HepG2 (cell line): ENCODE results near the gene MACROD2. TPM values are rescaled to one million over a fixed set of nuclear protein-coding genes. Genes with fewer than 3 reads are reported as not detected.
A peak's percentile ranks its signal among the peaks of the same experiment; 100 is the strongest.

Experiments
- ARID2 ChIP-seq: sonication (generic); formaldehyde crosslinking; IDR thresholded peaks from 2 replicates; pipeline ENCODE4 v1.8.1; 2022; ENCODE audit warnings: mild to moderate bottlenecking, missing genetic modification reagents, borderline replicate concordance
- ATF7 ChIP-seq, 2 experiments: fragments of 450-650 bp in 1 of 2; sonication (generic) in 1 of 2; formaldehyde crosslinking in 1 of 2; IDR thresholded peaks; 2 replicates each; pipeline versions ENCODE4 v1.4.0 to v1.6.1; 2016 to 2020; ENCODE audit warnings: antibody characterized with exemption in 1 of 2, mild to moderate bottlenecking in 1 of 2, missing genetic modification reagents in 1 of 2
- BCL6 ChIP-seq: IDR thresholded peaks from 2 replicates; pipeline ENCODE4 v1.6.1; 2016; ENCODE audit warnings: missing genetic modification reagents, missing compliant biosample characterization
- ESRRA ChIP-seq: sonication (generic); formaldehyde crosslinking; IDR thresholded peaks from 2 replicates; pipeline ENCODE4 v1.5.1; 2020; ENCODE audit warnings: mild to moderate bottlenecking, low read depth, missing genetic modification reagents
- HNF4G ChIP-seq, 2 experiments: sonication (generic) in 1 of 2; formaldehyde crosslinking in 1 of 2; IDR thresholded peaks; 2 replicates each; pipeline versions ENCODE4 v1.4.0 to v1.6.1; 2011 to 2020; ENCODE audit warnings: borderline replicate concordance in 2 of 2, low read depth in 2 of 2, mild to moderate bottlenecking in 2 of 2, low read length in 1 of 2, missing genetic modification reagents in 1 of 2, moderate library complexity in 1 of 2
- MTF1 ChIP-seq: sonication (generic); formaldehyde crosslinking; IDR thresholded peaks from 2 replicates; pipeline ENCODE4 v1.5.0; 2020; ENCODE audit warnings: missing genetic modification reagents
- PAX8 ChIP-seq: sonication (generic); formaldehyde crosslinking; IDR thresholded peaks from 2 replicates; pipeline ENCODE4 v1.8.0; 2022; ENCODE audit warnings: mild to moderate bottlenecking, missing genetic modification reagents, borderline replicate concordance
- PBX3 ChIP-seq: sonication (generic); formaldehyde crosslinking; IDR thresholded peaks from 2 replicates; pipeline ENCODE4 v1.8.1; 2023; ENCODE audit warnings: missing genetic modification reagents, inconsistent platforms, borderline replicate concordance
- RFX1 ChIP-seq: fragments of 450-650 bp; IDR thresholded peaks from 2 replicates; pipeline ENCODE4 v1.6.1; 2017
- SP140L ChIP-seq: sonication (generic); formaldehyde crosslinking; IDR thresholded peaks from 2 replicates; pipeline ENCODE4 v1.4.0; 2020; ENCODE audit warnings: missing genetic modification reagents, borderline replicate concordance
- ZBTB21 ChIP-seq: sonication (generic); formaldehyde crosslinking; IDR thresholded peaks from 2 replicates; pipeline ENCODE4 v1.4.0; 2020; ENCODE audit warnings: missing genetic modification reagents
- ZNF160 ChIP-seq: sonication (generic); formaldehyde crosslinking; IDR thresholded peaks from 2 replicates; pipeline ENCODE4 v1.8.0; 2022; ENCODE audit warnings: mild to moderate bottlenecking, inconsistent platforms, missing genetic modification reagents
- ZNF292 ChIP-seq: sonication (generic); formaldehyde crosslinking; IDR thresholded peaks from 2 replicates; pipeline ENCODE4 v1.8.1; 2022; ENCODE audit warnings: mild to moderate bottlenecking, low read depth, missing genetic modification reagents, borderline replicate concordance
- ZNF333 ChIP-seq: sonication (generic); formaldehyde crosslinking; IDR thresholded peaks from 2 replicates; pipeline ENCODE4 v1.4.0; 2020; ENCODE audit warnings: mild to moderate bottlenecking, missing genetic modification reagents, borderline replicate concordance
- ZNF383 ChIP-seq: sonication (generic); formaldehyde crosslinking; IDR thresholded peaks from 2 replicates; pipeline ENCODE4 v1.4.0; 2020; ENCODE audit warnings: missing genetic modification reagents, mild to moderate bottlenecking, borderline replicate concordance
- ZNF431 ChIP-seq: sonication (generic); formaldehyde crosslinking; IDR thresholded peaks from 2 replicates; pipeline ENCODE4 v1.9.0; 2022; ENCODE audit warnings: missing genetic modification reagents, low read depth, mild to moderate bottlenecking, borderline replicate concordance
- ZNF615 ChIP-seq: sonication (generic); formaldehyde crosslinking; IDR thresholded peaks from 2 replicates; pipeline ENCODE4 v1.5.0; 2020; ENCODE audit warnings: mild to moderate bottlenecking, missing genetic modification reagents, borderline replicate concordance
- ZNF703 ChIP-seq: sonication (generic); formaldehyde crosslinking; IDR thresholded peaks from 2 replicates; pipeline ENCODE4 v1.5.1; 2020; ENCODE audit warnings: missing genetic modification reagents, mild to moderate bottlenecking, moderate library complexity, borderline replicate concordance
- ZNF710 ChIP-seq: sonication (generic); formaldehyde crosslinking; IDR thresholded peaks from 2 replicates; pipeline ENCODE4 v1.5.0; 2020; ENCODE audit warnings: mild to moderate bottlenecking, missing genetic modification reagents, borderline replicate concordance
- ZNF878 ChIP-seq: sonication (generic); formaldehyde crosslinking; IDR thresholded peaks from 2 replicates; pipeline ENCODE4 v1.8.1; 2023; ENCODE audit warnings: mild to moderate bottlenecking, missing genetic modification reagents, moderate library complexity
- ZSCAN21 ChIP-seq: sonication (generic); formaldehyde crosslinking; IDR thresholded peaks from 2 replicates; pipeline ENCODE4 v1.8.0; 2022; ENCODE audit warnings: mild to moderate bottlenecking, missing genetic modification reagents, moderate library complexity, borderline replicate concordance
- polyA plus RNA-seq, 8 experiments: library from polyadenylated mRNA; depleted of rRNA in 3 of 8; stranded (reverse) in 7 of 8; unstranded in 1 of 8; fragments of >200 nt; fragmentation: Illumina TruSeq in 4 of 8; extraction: Trizol in 4 of 8; gene quantifications; 2 replicates each; pipeline versions ENCODE4 v1.2.1 to v1.2.3, GENCODE V29; 2011 to 2016; ENCODE audit warnings: low read depth in 4 of 8, missing spikeins in 1 of 8, mixed read lengths in 1 of 8; ENCODE audit not compliant: insufficient read depth in 1 of 8
- total RNA-seq, 5 experiments: library from RNA; depleted of rRNA; stranded (reverse); fragments of >200 nt; fragmentation: Illumina TruSeq; extraction: Trizol; gene quantifications; 2 replicates each; pipeline ENCODE4 v1.2.3, GENCODE V29; 2016; ENCODE audit warnings: low read depth in 1 of 5
- TF ChIP-seq, protein P1 (sequence below): IDR thresholded peaks from 2 replicates; pipeline ENCODE4 v1.6.1; 2018; ENCODE audit warnings: missing genetic modification reagents, mild to moderate bottlenecking, missing compliant biosample characterization

Gene MACROD2
- total and polyA plus RNA-seq, 2 of the 13 experiments (the other 11 are each of a cell fraction or from before 2014, with no cell fraction given), result 0.13 to 0.51 TPM

DNA sequence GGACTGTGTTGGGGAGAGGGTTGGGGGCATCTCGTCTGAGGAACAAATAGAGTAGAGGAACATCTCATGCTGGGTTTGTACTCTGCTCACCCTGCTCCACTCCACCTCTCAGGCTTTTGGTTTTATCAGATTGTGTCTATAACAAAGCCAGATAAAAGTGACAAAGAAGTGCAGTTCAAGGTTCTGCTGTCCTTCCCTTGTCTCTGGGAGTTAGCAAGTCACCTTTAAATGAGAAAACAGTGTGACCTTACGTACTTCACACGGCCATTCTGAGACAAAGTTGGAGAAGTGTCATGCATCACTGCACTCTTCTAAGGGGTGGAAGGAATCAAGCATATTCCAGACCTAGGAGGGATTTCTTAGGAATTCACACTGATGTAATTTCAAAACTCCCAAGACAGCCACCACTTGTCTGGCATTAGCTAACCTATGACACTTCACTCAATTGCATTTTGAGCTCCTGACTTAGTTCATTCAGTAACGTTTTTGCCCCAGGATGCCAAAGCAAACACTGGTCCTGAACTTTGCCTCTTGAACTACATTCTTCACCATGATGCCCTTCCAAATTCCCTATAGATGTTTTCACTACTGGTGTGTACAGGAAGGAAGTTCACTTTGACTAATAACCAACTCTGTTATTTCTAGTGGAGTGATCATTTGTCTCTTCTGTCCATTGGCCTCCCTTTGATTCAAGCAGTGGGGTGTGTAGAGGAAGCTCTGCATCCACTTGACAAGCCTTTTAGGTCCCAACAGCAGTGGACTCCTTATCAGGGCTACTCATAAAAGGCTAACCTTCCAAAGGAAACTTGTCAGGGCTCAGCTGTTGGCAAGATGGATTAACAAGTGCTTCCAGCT, 989.7 kb downstream of the MACROD2 start (continued):
- TF ChIP-seq ESRRA (CRISPR knock-in tag), result peak; percentile 90; the same call in 1 of the 2 replicates
- TF ChIP-seq, protein P1, sequence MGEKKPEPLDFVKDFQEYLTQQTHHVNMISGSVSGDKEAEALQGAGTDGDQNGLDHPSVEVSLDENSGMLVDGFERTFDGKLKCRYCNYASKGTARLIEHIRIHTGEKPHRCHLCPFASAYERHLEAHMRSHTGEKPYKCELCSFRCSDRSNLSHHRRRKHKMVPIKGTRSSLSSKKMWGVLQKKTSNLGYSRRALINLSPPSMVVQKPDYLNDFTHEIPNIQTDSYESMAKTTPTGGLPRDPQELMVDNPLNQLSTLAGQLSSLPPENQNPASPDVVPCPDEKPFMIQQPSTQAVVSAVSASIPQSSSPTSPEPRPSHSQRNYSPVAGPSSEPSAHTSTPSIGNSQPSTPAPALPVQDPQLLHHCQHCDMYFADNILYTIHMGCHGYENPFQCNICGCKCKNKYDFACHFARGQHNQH (CRISPR knock-in tag), result peak; percentile 98
- TF ChIP-seq ZNF703, result no peak
- TF ChIP-seq SP140L (CRISPR knock-in tag), result peak; percentile 91; the same call in 1 of the 2 replicates
- TF ChIP-seq ZNF615, result no peak
- no peak for TF ChIP-seq ARID2 (CRISPR knock-in tag)
- TF ChIP-seq RFX1, result no peak
- peak; percentile 37; the same call in 1 of the 2 replicates for TF ChIP-seq ZNF160
- TF ChIP-seq MTF1 (CRISPR knock-in tag), result no peak
- peak; percentile 89 for TF ChIP-seq ZNF878
- peak; percentile 96; the same call in 1 of the 2 replicates for TF ChIP-seq ZNF431 (CRISPR knock-in tag)
- TF ChIP-seq ZSCAN21, result peak; percentile 70; the same call in 1 of the 2 replicates
- no peak for TF ChIP-seq PBX3 (CRISPR knock-in tag)
- peak; percentile 90 for TF ChIP-seq BCL6
- no peak for TF ChIP-seq ZNF383
- peak; percentile 67; the same call in 1 of the 2 replicates for TF ChIP-seq ATF7 (IDR thresholded peaks at IDR 0.05)
- TF ChIP-seq ATF7 (CRISPR knock-in tag; IDR thresholded peaks at IDR 0.05), result peak; percentile 86; the same call in 1 of the 2 replicates
- peak; percentile 61; the same call in 1 of the 2 replicates for TF ChIP-seq ZNF292 (CRISPR knock-in tag)
- peak; percentile 99 for TF ChIP-seq ZNF710 (CRISPR knock-in tag)
- 0 out of 2 replicates have a peak, but pooled peaks have one; percentile 84 for TF ChIP-seq PAX8
- TF ChIP-seq ZNF333 (CRISPR knock-in tag), result no peak
- peak; percentile 99 for TF ChIP-seq HNF4G (IDR thresholded peaks at IDR 0.05; ENCODE audit: borderline replicate concordance, low read depth, low read length)
- TF ChIP-seq HNF4G (CRISPR knock-in tag; IDR thresholded peaks at IDR 0.05; ENCODE audit: borderline replicate concordance, low read depth), result peak; percentile 99
- peak; percentile 35 for TF ChIP-seq ZBTB21 (CRISPR knock-in tag)
